HL-60 (cell line): ENCODE results near the gene FNDC3B.

Source experiments
- CTCF ChIP-seq: IDR thresholded peaks from one replicate; pipeline ENCODE4 v1.5.1; 2011; ENCODE audit warnings: low read length, control low read depth, inconsistent platforms; ENCODE audit not compliant: insufficient read depth
- POLR2AphosphoS5 ChIP-seq: IDR thresholded peaks from 2 replicates; pipeline ENCODE4 v1.6.1; 2012; ENCODE audit warnings: low read depth
- REST ChIP-seq: IDR thresholded peaks from 2 replicates; pipeline ENCODE4 v1.6.1; 2012; ENCODE audit warnings: low read depth; ENCODE audit not compliant: insufficient replicate concordance

- TF ChIP-seq CTCF (no peak), REST (no peak), POLR2AphosphoS5 (no peak)
Measured at GRCh38 chr3:172148702-172149565, 109.6 kb downstream of the FNDC3B start.
